Neural progenitor cell (in vitro differentiated cells): ENCODE measurements around the gene C17orf50. TPM values are rescaled to one million over a fixed set of nuclear protein-coding genes. Genes with fewer than 3 reads are reported as not detected.
"Not testable (repeated sequence)": the region's sequence is repeated elsewhere in the genome, so short reads cannot be mapped to it uniquely, and the experiment has no call there.

ENCODE experiments used
- DNase-seq: peaks from one replicate; pipeline ENCODE4 v3.0.0-alpha.2; 2016; ENCODE audit warnings: low spot score
- H2AFZ ChIP-seq: fragments of 200-600 bp; sonication (generic); replicated peaks from 2 replicates; pipeline ENCODE4 v1.6.1; 2016; ENCODE audit warnings: antibody characterized with exemption
- H3F3A ChIP-seq: fragments of 200-600 bp; sonication (generic); 2 replicates; pipeline ENCODE4 v1.6.1; 2016; ENCODE audit warnings: antibody characterized with exemption, low read depth
- H3K27ac ChIP-seq: fragments of 200-600 bp; sonication (generic); 2 replicates; pipeline ENCODE4 v1.5.1; 2016; ENCODE audit warnings: mild to moderate bottlenecking
- H3K27me3 ChIP-seq: fragments of 200-600 bp; sonication (generic); 2 replicates; pipeline ENCODE4 v1.6.1; 2016; ENCODE audit warnings: mild to moderate bottlenecking, moderate library complexity
- H3K36me3 ChIP-seq: fragments of 200-600 bp; sonication (generic); 2 replicates; pipeline ENCODE4 v1.5.1; 2016
- H3K4me1 ChIP-seq: fragments of 200-600 bp; sonication (generic); 2 replicates; pipeline ENCODE4 v1.6.1; 2016; ENCODE audit warnings: mixed run types
- H3K4me2 ChIP-seq: fragments of 200-600 bp; sonication (generic); 2 replicates; pipeline ENCODE4 v1.6.1; 2016
- H3K4me3 ChIP-seq: fragments of 200-600 bp; sonication (generic); 2 replicates; pipeline ENCODE4 v1.5.1; 2016
- H3K79me2 ChIP-seq: fragments of 200-600 bp; sonication (generic); 2 replicates; pipeline ENCODE4 v1.6.1; 2016; ENCODE audit warnings: low read depth
- H3K9ac ChIP-seq: fragments of 200-600 bp; sonication (generic); 2 replicates; pipeline ENCODE4 v1.6.1; 2016
- H3K9me3 ChIP-seq: fragments of 200-600 bp; sonication (generic); 2 replicates; pipeline ENCODE4 v1.5.1; 2016; ENCODE audit warnings: low read depth
- H4K20me1 ChIP-seq: fragments of 200-600 bp; sonication (generic); 2 replicates; pipeline ENCODE4 v1.6.1; 2016; ENCODE audit warnings: low read depth
- H3K27ac Mint-ChIP-seq: 3 replicates; pipeline ENCODE4 v1.8.0; 2021; ENCODE audit warnings: mixed read lengths
- H3K27me3 Mint-ChIP-seq: 2 replicates; pipeline ENCODE4 v1.8.0; 2022; ENCODE audit warnings: low read depth, mild to moderate bottlenecking, inconsistent platforms, moderate library complexity, mixed read lengths; ENCODE audit not compliant: insufficient read depth
- H3K36me3 Mint-ChIP-seq: 3 replicates; pipeline ENCODE4 v1.8.0; 2021; ENCODE audit warnings: mixed read lengths
- H3K4me1 Mint-ChIP-seq: 3 replicates; pipeline ENCODE4 v1.8.0; 2021; ENCODE audit warnings: mixed read lengths
- H3K4me3 Mint-ChIP-seq: 3 replicates; pipeline ENCODE4 v1.8.0; 2021; ENCODE audit warnings: mild to moderate bottlenecking, moderate library complexity, mixed read lengths
- H3K9me3 Mint-ChIP-seq: 3 replicates; pipeline ENCODE4 v1.8.0; 2020; ENCODE audit warnings: mixed read lengths
- EZH2 ChIP-seq: fragments of 200-600 bp; sonication (generic); IDR thresholded peaks from 2 replicates; pipeline ENCODE4 v1.6.1; 2017; ENCODE audit warnings: antibody characterized with exemption, mild to moderate bottlenecking, moderate library complexity
- EZH2phosphoT487 ChIP-seq: fragments of 200-600 bp; sonication (generic); IDR thresholded peaks from 2 replicates; pipeline ENCODE4 v1.6.1; 2017; ENCODE audit warnings: antibody characterized with exemption
- total RNA-seq: library from RNA; depleted of rRNA; stranded (reverse); fragments of >200 nt; gene quantifications from 2 replicates; pipeline ENCODE4 v1.2.3, GENCODE V29; 2015; ENCODE audit warnings: low replicate concordance
- TF ChIP-seq, protein P1 (sequence below): fragments of 200-600 bp; sonication (generic); IDR thresholded peaks from 2 replicates; pipeline ENCODE4 v1.5.1; 2017; ENCODE audit warnings: antibody characterized with exemption, mild to moderate bottlenecking

Gene C17orf50
- total RNA-seq, 1 donor from 2014 or later: not detected

DNA sequence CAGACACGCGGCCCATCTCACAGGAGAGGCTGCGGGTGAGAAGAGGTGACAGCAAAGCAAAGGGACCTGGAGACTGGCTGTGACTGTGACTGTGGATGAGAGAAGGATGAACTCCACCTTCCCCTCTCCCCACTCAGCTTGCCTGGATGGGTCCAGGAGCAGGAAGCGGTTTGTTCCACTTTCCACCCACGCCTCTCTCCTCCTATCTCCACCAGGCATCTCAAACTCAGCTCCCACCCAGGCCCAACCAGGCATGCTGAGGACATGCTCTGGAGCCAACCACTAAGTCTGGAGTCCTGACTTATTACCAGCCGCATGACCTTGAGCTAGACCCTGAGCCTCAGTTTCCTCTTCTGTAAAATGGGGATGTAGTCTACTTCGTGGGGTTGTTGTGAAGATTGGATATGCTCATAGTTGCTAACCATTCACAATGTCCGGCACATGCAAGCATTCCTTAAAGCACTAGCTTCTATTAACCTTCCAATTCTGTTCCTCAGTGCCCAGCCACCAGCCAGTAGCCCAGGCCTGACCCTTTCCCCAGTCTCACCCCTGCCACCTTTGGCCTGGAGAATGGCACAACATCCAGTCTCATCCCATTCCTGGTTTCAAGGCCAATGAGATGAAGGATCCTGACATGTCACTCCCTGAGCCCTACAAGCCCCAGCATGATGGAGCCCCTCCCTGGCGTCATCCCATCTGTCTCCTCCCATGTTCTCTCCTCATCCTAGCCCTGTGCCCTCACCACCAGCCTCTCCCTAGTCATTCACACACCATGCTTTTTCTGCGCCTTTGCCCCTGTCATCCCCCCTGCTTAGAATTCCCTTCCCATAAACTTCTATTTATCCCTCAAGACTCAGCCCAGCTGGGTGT, 9.9 kb upstream of the C17orf50 start:
- Histone ChIP-seq H3K9me3 (no peaks in the 10 kb centered on the region), H3K27ac (no peak overlapping the region), H3K4me1 (no peaks in the 10 kb centered on the region), H4K20me1 (no peaks in the 10 kb centered on the region), H2AFZ (peak overlapping the region; percentile 85), H3K4me2 (peak overlapping the region; percentile 73), H3K27me3 (peaks cover 27% of the 10 kb centered on the region), H3K36me3 (no peaks in the 10 kb centered on the region), H3K79me2 (no peaks in the 10 kb centered on the region), H3K4me3 (peak overlapping the region; percentile 34), H3K9ac (no peak overlapping the region), H3F3A (no peaks in the 10 kb centered on the region)
- Mint-ChIP-seq H3K4me1 (peaks cover 19% of the 10 kb centered on the region), H3K4me3 (peak overlapping the region; percentile 56), H3K36me3 (no peaks in the 10 kb centered on the region), H3K27ac (no peak overlapping the region), H3K9me3 (no peaks in the 10 kb centered on the region), H3K27me3 (peaks cover 22% of the 10 kb centered on the region)
- TF ChIP-seq EZH2: no peak
- TF ChIP-seq, protein P1, sequence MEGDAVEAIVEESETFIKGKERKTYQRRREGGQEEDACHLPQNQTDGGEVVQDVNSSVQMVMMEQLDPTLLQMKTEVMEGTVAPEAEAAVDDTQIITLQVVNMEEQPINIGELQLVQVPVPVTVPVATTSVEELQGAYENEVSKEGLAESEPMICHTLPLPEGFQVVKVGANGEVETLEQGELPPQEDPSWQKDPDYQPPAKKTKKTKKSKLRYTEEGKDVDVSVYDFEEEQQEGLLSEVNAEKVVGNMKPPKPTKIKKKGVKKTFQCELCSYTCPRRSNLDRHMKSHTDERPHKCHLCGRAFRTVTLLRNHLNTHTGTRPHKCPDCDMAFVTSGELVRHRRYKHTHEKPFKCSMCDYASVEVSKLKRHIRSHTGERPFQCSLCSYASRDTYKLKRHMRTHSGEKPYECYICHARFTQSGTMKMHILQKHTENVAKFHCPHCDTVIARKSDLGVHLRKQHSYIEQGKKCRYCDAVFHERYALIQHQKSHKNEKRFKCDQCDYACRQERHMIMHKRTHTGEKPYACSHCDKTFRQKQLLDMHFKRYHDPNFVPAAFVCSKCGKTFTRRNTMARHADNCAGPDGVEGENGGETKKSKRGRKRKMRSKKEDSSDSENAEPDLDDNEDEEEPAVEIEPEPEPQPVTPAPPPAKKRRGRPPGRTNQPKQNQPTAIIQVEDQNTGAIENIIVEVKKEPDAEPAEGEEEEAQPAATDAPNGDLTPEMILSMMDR: no peak
- no peak for TF ChIP-seq EZH2phosphoT487
- DNase-seq: no peak

DNA sequence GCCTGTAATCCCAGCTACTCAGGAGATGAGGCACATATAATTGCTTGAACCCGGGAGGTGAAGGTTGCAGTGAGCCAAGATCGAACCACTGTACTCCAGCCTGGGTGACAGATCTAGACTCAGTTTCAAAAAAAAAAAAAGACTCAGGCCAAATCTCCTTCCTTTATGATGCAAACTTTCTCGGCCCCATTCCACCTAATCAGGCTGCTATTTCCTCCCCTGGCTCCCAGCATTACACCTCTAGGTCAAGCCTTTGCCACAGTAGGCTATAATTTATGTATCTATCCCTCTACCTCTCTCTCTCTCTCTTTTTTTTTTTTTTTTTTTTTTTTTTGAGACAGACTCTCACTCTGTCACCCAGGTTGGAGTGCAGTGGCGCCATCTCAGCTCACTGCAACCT, 9.1 kb upstream of the C17orf50 start:
- H3K4me1 ChIP-seq, H3K27ac ChIP-seq, H3K36me3 ChIP-seq, H3K4me3 ChIP-seq, H3K36me3 Mint-ChIP-seq, H3K4me2 ChIP-seq, H2AFZ ChIP-seq, H3K9me3 ChIP-seq, H3F3A ChIP-seq, H4K20me1 ChIP-seq, H3K9ac ChIP-seq, H3K79me2 ChIP-seq, H3K27ac Mint-ChIP-seq, DNase-seq, H3K9me3 Mint-ChIP-seq: not testable (repeated sequence)
- H3K4me1 Mint-ChIP-seq: peaks cover 19% of the 10 kb centered on the region
- H3K4me3 Mint-ChIP-seq: peak overlapping the region; percentile 44
- H3K27me3 ChIP-seq: peaks cover 27% of the 10 kb centered on the region
- H3K27me3 Mint-ChIP-seq: peaks cover 22% of the 10 kb centered on the region

DNA sequence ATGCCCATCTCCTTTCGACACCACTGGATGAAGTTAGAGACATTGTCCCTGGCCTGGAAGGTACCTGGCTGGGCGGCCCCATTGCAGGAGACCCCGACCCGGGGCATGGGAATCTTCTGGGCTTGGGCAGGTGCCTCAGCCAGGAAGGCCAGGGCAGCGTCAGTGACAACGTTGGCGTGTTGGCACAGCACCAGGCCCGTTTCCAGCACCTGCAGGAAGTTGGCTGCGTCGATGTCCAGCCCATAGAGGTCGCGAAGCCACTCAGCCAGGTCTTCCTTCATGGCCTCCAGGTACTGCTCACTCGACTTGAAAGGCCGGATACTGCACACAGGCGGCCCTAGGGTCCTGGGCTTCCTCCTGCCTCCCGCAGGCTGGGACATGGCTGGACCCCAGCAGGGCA, 8.2 kb upstream of the C17orf50 start:
- no peaks in the 10 kb centered on the region for H3K4me1 ChIP-seq

More for the DNA sequence above, 8.2 kb upstream of the C17orf50 start:
- Histone ChIP-seq H2AFZ (no peak overlapping the region), H3K4me2 (no peak overlapping the region), H4K20me1 (no peaks in the 10 kb centered on the region), H3K9ac (no peak overlapping the region), H3K27ac (no peak overlapping the region), H3K79me2 (no peaks in the 10 kb centered on the region), H3K9me3 (no peaks in the 10 kb centered on the region), H3K4me3 (no peak overlapping the region), H3K36me3 (no peaks in the 10 kb centered on the region), H3K27me3 (peaks cover 27% of the 10 kb centered on the region), H3F3A (no peaks in the 10 kb centered on the region)
- TF ChIP-seq, protein P1: no peak
- TF ChIP-seq EZH2phosphoT487 (no peak), EZH2 (no peak)
- H3K36me3 Mint-ChIP-seq: no peaks in the 10 kb centered on the region
- H3K4me3 Mint-ChIP-seq: no peak overlapping the region
- peaks cover 21% of the 10 kb centered on the region for H3K27me3 Mint-ChIP-seq
- DNase-seq: no peak
- peaks cover 19% of the 10 kb centered on the region for H3K4me1 Mint-ChIP-seq
- H3K27ac Mint-ChIP-seq: no peak overlapping the region
- H3K9me3 Mint-ChIP-seq: no peaks in the 10 kb centered on the region
